Raji (cell line): Measurements from ENCODE around the gene RENBP.

Source experiments
- POLR2A ChIP-seq: IDR thresholded peaks from 2 replicates; pipeline ENCODE4 v1.6.1; 2011; ENCODE audit warnings: low read depth, low read length, control low read depth; ENCODE audit not compliant: insufficient read depth

Gene RENBP

GRCh38 chrX:153944140-153944799 lies at the start of gene RENBP:
RENBP (minus strand) TSS chrX:153944643; CDS start chrX:153944610, 33 bp downstream.
- no peak for TF ChIP-seq POLR2A

- no peak for TF ChIP-seq POLR2A
Observed at GRCh38 chrX:153993978-153994377, 49.5 kb upstream of the RENBP start.

- no peak for TF ChIP-seq POLR2A
Observed at GRCh38 chrX:153993079-153993478, 48.6 kb upstream of the RENBP start.

GRCh38 chrX:153992180-153992579 lies 47.7 kb upstream of the RENBP start:
- no peak for TF ChIP-seq POLR2A

GRCh38 chrX:153991013-153991580 lies 46.7 kb upstream of the RENBP start:
- no peak for TF ChIP-seq POLR2A

GRCh38 chrX:153989973-153990655 lies 45.7 kb upstream of the RENBP start:
- no peak for TF ChIP-seq POLR2A

- TF ChIP-seq POLR2A, result no peak
Observed at GRCh38 chrX:153988493-153988892, 44.0 kb upstream of the RENBP start.

GRCh38 chrX:153984351-153985178 lies 40.1 kb upstream of the RENBP start:
- TF ChIP-seq POLR2A, result no peak

GRCh38 chrX:153983321-153983801 lies 38.9 kb upstream of the RENBP start:
- TF ChIP-seq POLR2A, result no peak

- TF ChIP-seq POLR2A, result no peak
Observed at GRCh38 chrX:153981771-153982533, 37.5 kb upstream of the RENBP start.

- no peak for TF ChIP-seq POLR2A
Observed at GRCh38 chrX:153981231-153981630, 36.8 kb upstream of the RENBP start.

- TF ChIP-seq POLR2A, result no peak
Observed at GRCh38 chrX:153974726-153975286, 30.4 kb upstream of the RENBP start.

GRCh38 chrX:153974003-153974725 lies 29.7 kb upstream of the RENBP start:
- TF ChIP-seq POLR2A, result no peak; the same call in 1 of the 2 replicates
